Peyer's patch (tissue), 4 donors: Measurements from ENCODE around the gene FOCAD. TPM values are rescaled to one million over a fixed set of nuclear protein-coding genes. Genes with fewer than 3 reads are reported as not detected.

Experiments used
- DNase-seq, 3 donors: peaks; one replicate each; pipeline ENCODE4 v3.0.0-alpha.2; 2017 to 2019
- H3K27ac ChIP-seq, 4 donors: fragments of 200-600 bp; sonication (generic); one replicate each; pipeline ENCODE4 v1.5.1; 2016 to 2019
- H3K27me3 ChIP-seq, 2 donors: fragments of 200-600 bp; sonication (generic); one replicate each; pipeline ENCODE4 v1.5.1; 2019
- H3K36me3 ChIP-seq, 3 donors: fragments of 200-600 bp; sonication (generic); one replicate each; pipeline ENCODE4 v1.5.1; 2016 to 2019
- H3K4me1 ChIP-seq, 4 donors: fragments of 200-600 bp; sonication (generic); one replicate each; pipeline ENCODE4 v1.5.1; 2016 to 2019
- H3K4me3 ChIP-seq, 4 donors: fragments of 200-600 bp; sonication (generic); 1 replicate in 3 of 4; 2 replicates in 1 of 4; pipeline ENCODE4 v1.5.1; 2016 to 2019; ENCODE audit warnings: mild to moderate bottlenecking in 1 of 4
- H3K9me3 ChIP-seq, 4 donors: fragments of 200-600 bp; sonication (generic); one replicate each; pipeline ENCODE4 v1.5.1; 2016 to 2019; ENCODE audit warnings: mild to moderate bottlenecking in 1 of 4
- CTCF ChIP-seq, 6 experiments: fragments of 450-650 bp in 4 of 6; fragments of 200-600 bp in 2 of 6; sonication (generic) in 1 of 6; IDR thresholded peaks; one replicate each; pipeline ENCODE4 v1.5.1; 2017 to 2019; ENCODE audit warnings: antibody characterized with exemption in 6 of 6, mild to moderate bottlenecking in 3 of 6, moderate library complexity in 1 of 6
- POLR2A ChIP-seq, 2 donors: fragments of 450-650 bp; IDR thresholded peaks; one replicate each; pipeline ENCODE4 v1.5.1; 2017; ENCODE audit warnings: antibody characterized with exemption in 2 of 2, mild to moderate bottlenecking in 2 of 2, moderate library complexity in 2 of 2
- total RNA-seq, 4 donors: library from RNA; depleted of rRNA; stranded (reverse); fragments of >200 nt; gene quantifications; one replicate each; pipeline ENCODE4 v1.1.0, GENCODE V29; 2016

The FOCAD gene
- total RNA-seq, 4 donors from 2014 or later: 19.4 to 42.1 (median 28.7) TPM

- Histone ChIP-seq H3K9me3 (no peaks in the 10 kb centered on the region), H3K4me1 (no peaks in the 10 kb centered on the region), H3K4me3 (no peak overlapping the region), H3K27ac (no peak overlapping the region), H3K36me3 (no peaks in the 10 kb centered on the region), H3K27me3 (no peaks in the 10 kb centered on the region)
- TF ChIP-seq CTCF (IDR thresholded peaks at IDR 0.05) (no peak), POLR2A (IDR thresholded peaks at IDR 0.05) (no peak)
- DNase-seq: no peak
Observed at GRCh38 chr9:20898885-20899554, 215.0 kb downstream of the FOCAD start.

- no peaks in the 10 kb centered on the region for H3K27me3 ChIP-seq
- H3K4me3 ChIP-seq: no peak overlapping the region
- DNase-seq: no peak
- H3K27ac ChIP-seq: no peak overlapping the region
- H3K36me3 ChIP-seq: no peaks in the 10 kb centered on the region
- H3K4me1 ChIP-seq: no peaks in the 10 kb centered on the region
- no peaks in the 10 kb centered on the region for H3K9me3 ChIP-seq
- TF ChIP-seq CTCF (IDR thresholded peaks at IDR 0.05): no peak
- no peak for TF ChIP-seq POLR2A (IDR thresholded peaks at IDR 0.05)
Observed at GRCh38 chr9:20903212-20903611, 219.2 kb downstream of the FOCAD start.

GRCh38 chr9:20904995-20905394 is 220.9 kb downstream of the FOCAD start:
- Histone ChIP-seq H3K27ac (no peak overlapping the region), H3K4me1 (no peaks in the 10 kb centered on the region), H3K27me3 (no peaks in the 10 kb centered on the region), H3K4me3 (no peak overlapping the region), H3K9me3 (no peaks in the 10 kb centered on the region), H3K36me3 (no peaks in the 10 kb centered on the region)
- DNase-seq: no peak
- TF ChIP-seq POLR2A (IDR thresholded peaks at IDR 0.05): no peak
- TF ChIP-seq CTCF (IDR thresholded peaks at IDR 0.05): no peak

GRCh38 chr9:20906326-20906725 is 222.3 kb downstream of the FOCAD start:
- DNase-seq: no peak
- Histone ChIP-seq H3K9me3 (no peaks in the 10 kb centered on the region), H3K27ac (no peak overlapping the region), H3K27me3 (no peaks in the 10 kb centered on the region), H3K36me3 (no peaks in the 10 kb centered on the region), H3K4me1 (no peaks in the 10 kb centered on the region), H3K4me3 (no peak overlapping the region)
- TF ChIP-seq POLR2A (IDR thresholded peaks at IDR 0.05) (no peak), CTCF (IDR thresholded peaks at IDR 0.05) (no peak)

- H3K27ac ChIP-seq: no peak overlapping the region
- TF ChIP-seq POLR2A (IDR thresholded peaks at IDR 0.05): no peak
- H3K27me3 ChIP-seq: no peaks in the 10 kb centered on the region
- no peak for DNase-seq
- H3K4me1 ChIP-seq: no peaks in the 10 kb centered on the region
- H3K36me3 ChIP-seq: no peaks in the 10 kb centered on the region
- no peak overlapping the region for H3K4me3 ChIP-seq
- H3K9me3 ChIP-seq: no peaks in the 10 kb centered on the region
Observed at GRCh38 chr9:20908461-20908860, 224.4 kb downstream of the FOCAD start.

- Histone ChIP-seq H3K36me3 (no peaks in the 10 kb centered on the region), H3K9me3 (no peaks in the 10 kb centered on the region), H3K27me3 (no peaks in the 10 kb centered on the region), H3K4me3 (no peak overlapping the region), H3K27ac (no peak overlapping the region), H3K4me1 (no peaks in the 10 kb centered on the region)
- TF ChIP-seq POLR2A (IDR thresholded peaks at IDR 0.05): no peak
- TF ChIP-seq CTCF (IDR thresholded peaks at IDR 0.05): no peak
- DNase-seq: no peak
Observed at GRCh38 chr9:20914556-20914955, 230.5 kb downstream of the FOCAD start.
